ENCODE results near the gene STX1B.
A peak's percentile ranks its signal among the peaks of the same experiment; 100 is the strongest.

STX1B gene

GRCh38 chr16:30997725-30998711 is 12.4 kb downstream of the STX1B start:
- H3K9me3 ChIP-seq (ENCODE audit: control insufficient read depth, low read length), result no peaks in the 10 kb centered on the region
- no peaks in the 10 kb centered on the region for H3K36me3 ChIP-seq (ENCODE audit: control insufficient read depth, insufficient read depth, low read length)
- no peak for DNase-seq
- no peaks in the 10 kb centered on the region for H3K27me3 ChIP-seq (replicated peaks; ENCODE audit: control insufficient read depth, insufficient read depth, low read length, poor library complexity, severe bottlenecking)
- H3K4me1 ChIP-seq (ENCODE audit: control insufficient read depth, insufficient read depth, low read length, poor library complexity, severe bottlenecking), result peaks cover 6% of the 10 kb centered on the region
- H3K27ac ChIP-seq (ENCODE audit: insufficient read depth, low read length, poor library complexity, severe bottlenecking), result no peak overlapping the region
- peak overlapping the region; percentile 52 for H3K4me3 ChIP-seq (ENCODE audit: insufficient read depth, low read depth, low read length, poor library complexity, severe bottlenecking)

GRCh38 chr16:30996985-30997724 is 13.3 kb downstream of the STX1B start:
- H3K27me3 ChIP-seq (replicated peaks; ENCODE audit: control insufficient read depth, insufficient read depth, low read length, poor library complexity, severe bottlenecking), result no peaks in the 10 kb centered on the region
- peak overlapping the region; percentile 52 for H3K4me3 ChIP-seq (ENCODE audit: insufficient read depth, low read depth, low read length, poor library complexity, severe bottlenecking)
- peaks cover 6% of the 10 kb centered on the region for H3K4me1 ChIP-seq (ENCODE audit: control insufficient read depth, insufficient read depth, low read length, poor library complexity, severe bottlenecking)
- H3K9me3 ChIP-seq (ENCODE audit: control insufficient read depth, low read length), result no peaks in the 10 kb centered on the region
- peak; percentile 69 to 76 (median 75) for DNase-seq
- H3K27ac ChIP-seq (ENCODE audit: insufficient read depth, low read length, poor library complexity, severe bottlenecking), result no peak overlapping the region
- H3K36me3 ChIP-seq (ENCODE audit: control insufficient read depth, insufficient read depth, low read length), result no peaks in the 10 kb centered on the region

GRCh38 chr16:30996324-30996984 is 14.0 kb downstream of the STX1B start:
- H3K27ac ChIP-seq (ENCODE audit: insufficient read depth, low read length, poor library complexity, severe bottlenecking), result no peak overlapping the region
- no peaks in the 10 kb centered on the region for H3K36me3 ChIP-seq (ENCODE audit: control insufficient read depth, insufficient read depth, low read length)
- peak overlapping the region; percentile 52 for H3K4me3 ChIP-seq (ENCODE audit: insufficient read depth, low read depth, low read length, poor library complexity, severe bottlenecking)
- H3K9me3 ChIP-seq (ENCODE audit: control insufficient read depth, low read length), result no peaks in the 10 kb centered on the region
- H3K4me1 ChIP-seq (ENCODE audit: control insufficient read depth, insufficient read depth, low read length, poor library complexity, severe bottlenecking), result peaks cover 6% of the 10 kb centered on the region
- no peaks in the 10 kb centered on the region for H3K27me3 ChIP-seq (replicated peaks; ENCODE audit: control insufficient read depth, insufficient read depth, low read length, poor library complexity, severe bottlenecking)
- no peak for DNase-seq

- H3K27me3 ChIP-seq (replicated peaks; ENCODE audit: control insufficient read depth, insufficient read depth, low read length, poor library complexity, severe bottlenecking), result no peaks in the 10 kb centered on the region
- no peaks in the 10 kb centered on the region for H3K9me3 ChIP-seq (ENCODE audit: control insufficient read depth, low read length)
- H3K4me3 ChIP-seq (ENCODE audit: insufficient read depth, low read depth, low read length, poor library complexity, severe bottlenecking), result no peak overlapping the region
- no peak overlapping the region for H3K27ac ChIP-seq (ENCODE audit: insufficient read depth, low read length, poor library complexity, severe bottlenecking)
- H3K4me1 ChIP-seq (ENCODE audit: control insufficient read depth, insufficient read depth, low read length, poor library complexity, severe bottlenecking), result peaks cover 6% of the 10 kb centered on the region
- no peak for DNase-seq
- no peaks in the 10 kb centered on the region for H3K36me3 ChIP-seq (ENCODE audit: control insufficient read depth, insufficient read depth, low read length)
These were observed 14.5 kb downstream of the STX1B start for GRCh38 chr16:30995927-30996323.

- Histone ChIP-seq H3K4me3 (ENCODE audit: insufficient read depth, low read depth, low read length, poor library complexity, severe bottlenecking) (no peak overlapping the region), H3K36me3 (ENCODE audit: control insufficient read depth, insufficient read depth, low read length) (no peaks in the 10 kb centered on the region), H3K27ac (ENCODE audit: insufficient read depth, low read length, poor library complexity, severe bottlenecking) (no peak overlapping the region), H3K4me1 (ENCODE audit: control insufficient read depth, insufficient read depth, low read length, poor library complexity, severe bottlenecking) (peaks cover 6% of the 10 kb centered on the region), H3K9me3 (ENCODE audit: control insufficient read depth, low read length) (no peaks in the 10 kb centered on the region), H3K27me3 (replicated peaks; ENCODE audit: control insufficient read depth, insufficient read depth, low read length, poor library complexity, severe bottlenecking) (no peaks in the 10 kb centered on the region)
- no peak for DNase-seq
These were observed 17.3 kb downstream of the STX1B start for GRCh38 chr16:30992931-30993816.

- no peak for DNase-seq
- Histone ChIP-seq H3K27me3 (replicated peaks; ENCODE audit: control insufficient read depth, insufficient read depth, low read length, poor library complexity, severe bottlenecking) (no peaks in the 10 kb centered on the region), H3K9me3 (ENCODE audit: control insufficient read depth, low read length) (no peaks in the 10 kb centered on the region), H3K27ac (ENCODE audit: insufficient read depth, low read length, poor library complexity, severe bottlenecking) (no peak overlapping the region), H3K4me1 (ENCODE audit: control insufficient read depth, insufficient read depth, low read length, poor library complexity, severe bottlenecking) (peaks cover 6% of the 10 kb centered on the region), H3K36me3 (ENCODE audit: control insufficient read depth, insufficient read depth, low read length) (no peaks in the 10 kb centered on the region), H3K4me3 (ENCODE audit: insufficient read depth, low read depth, low read length, poor library complexity, severe bottlenecking) (no peak overlapping the region)
These were observed 18.1 kb downstream of the STX1B start for GRCh38 chr16:30992276-30992780.

- no peak overlapping the region for H3K27ac ChIP-seq (ENCODE audit: insufficient read depth, low read length, poor library complexity, severe bottlenecking)
- DNase-seq, result no peak
- H3K27me3 ChIP-seq (replicated peaks; ENCODE audit: control insufficient read depth, insufficient read depth, low read length, poor library complexity, severe bottlenecking), result no peaks in the 10 kb centered on the region
These were observed 19.4 kb downstream of the STX1B start for GRCh38 chr16:30991052-30991451.

GRCh38 chr16:30990105-30990504 is 20.3 kb downstream of the STX1B start:
- H3K4me1 ChIP-seq (ENCODE audit: control insufficient read depth, insufficient read depth, low read length, poor library complexity, severe bottlenecking), result peaks cover 2% of the 10 kb centered on the region
- DNase-seq, result no peak
- no peaks in the 10 kb centered on the region for H3K9me3 ChIP-seq (ENCODE audit: control insufficient read depth, low read length)
- no peak overlapping the region for H3K27ac ChIP-seq (ENCODE audit: insufficient read depth, low read length, poor library complexity, severe bottlenecking)
- H3K4me3 ChIP-seq (ENCODE audit: insufficient read depth, low read depth, low read length, poor library complexity, severe bottlenecking), result no peak overlapping the region
- no peaks in the 10 kb centered on the region for H3K27me3 ChIP-seq (replicated peaks; ENCODE audit: control insufficient read depth, insufficient read depth, low read length, poor library complexity, severe bottlenecking)
- H3K36me3 ChIP-seq (ENCODE audit: control insufficient read depth, insufficient read depth, low read length), result no peaks in the 10 kb centered on the region

More at GRCh38 chr16:30991052-30991451, 19.4 kb downstream of the STX1B start:
- H3K36me3 ChIP-seq (ENCODE audit: control insufficient read depth, insufficient read depth, low read length), result no peaks in the 10 kb centered on the region
- no peak overlapping the region for H3K4me3 ChIP-seq (ENCODE audit: insufficient read depth, low read depth, low read length, poor library complexity, severe bottlenecking)
- H3K9me3 ChIP-seq (ENCODE audit: control insufficient read depth, low read length), result no peaks in the 10 kb centered on the region
- no peaks in the 10 kb centered on the region for H3K4me1 ChIP-seq (ENCODE audit: control insufficient read depth, insufficient read depth, low read length, poor library complexity, severe bottlenecking)

- Histone ChIP-seq H3K4me1 (ENCODE audit: control insufficient read depth, insufficient read depth, low read length, poor library complexity, severe bottlenecking) (peaks cover 5% of the 10 kb centered on the region), H3K27me3 (replicated peaks; ENCODE audit: control insufficient read depth, insufficient read depth, low read length, poor library complexity, severe bottlenecking) (no peaks in the 10 kb centered on the region), H3K27ac (ENCODE audit: insufficient read depth, low read length, poor library complexity, severe bottlenecking) (no peak overlapping the region), H3K36me3 (ENCODE audit: control insufficient read depth, insufficient read depth, low read length) (no peaks in the 10 kb centered on the region), H3K4me3 (ENCODE audit: insufficient read depth, low read depth, low read length, poor library complexity, severe bottlenecking) (no peak overlapping the region), H3K9me3 (ENCODE audit: control insufficient read depth, low read length) (no peaks in the 10 kb centered on the region)
- no peak for DNase-seq
These were observed 20.9 kb downstream of the STX1B start for GRCh38 chr16:30989469-30990047.

Data from effector memory CD4-positive, alpha-beta T cell (primary cell).